ENCODE measurements around the gene ZP3.
"Not testable (repeated sequence)": the region's sequence is repeated elsewhere in the genome, so short reads cannot be mapped to it uniquely, and the experiment has no call there.

Gene ZP3

GRCh38 chr7:76442664-76443446, 18.1 kb downstream of the ZP3 start:
- not testable (repeated sequence) for H3K4me1 ChIP-seq (ENCODE audit: insufficient read depth, low read length); DNase-seq

DNA sequence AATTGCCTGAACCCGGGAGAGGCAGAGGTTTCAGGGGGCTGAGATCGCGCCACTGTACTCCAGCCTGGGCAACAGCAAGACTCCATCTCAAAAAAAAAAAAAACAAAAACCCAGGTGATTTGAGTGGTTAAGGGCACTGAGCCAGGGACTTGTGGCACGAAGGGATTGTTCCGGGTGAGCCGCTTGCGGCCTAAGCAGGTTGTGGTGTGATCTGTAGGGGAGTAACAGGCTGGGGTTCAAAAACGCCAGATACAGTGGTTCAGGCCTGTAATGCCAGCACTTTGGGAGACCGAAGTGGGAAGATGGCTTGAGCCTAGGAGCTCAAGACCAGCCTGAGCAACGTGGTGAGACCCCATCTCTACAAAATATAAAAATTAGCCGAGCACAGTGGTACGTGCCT, 19.1 kb downstream of the ZP3 start:
- ATAC-seq (ENCODE audit: insufficient read depth, low read depth) (peak; percentile 62), DNase-seq (peak; percentile 45)
- H3K9ac ChIP-seq (ENCODE audit: low read depth, low read length); H3K79me2 ChIP-seq (ENCODE audit: insufficient read depth, low read length); H3K4me1 ChIP-seq (ENCODE audit: insufficient read depth, low read length); H3K36me3 ChIP-seq (ENCODE audit: insufficient read depth, low read length); H3K27ac ChIP-seq (ENCODE audit: low read length); H2AFZ ChIP-seq (ENCODE audit: low read depth, low read length); H3K27me3 ChIP-seq (ENCODE audit: insufficient read depth, low read length, poor library complexity); H3K4me3 ChIP-seq (ENCODE audit: low read depth in 1 of 2, low read length in 2 of 2); H3K4me2 ChIP-seq (ENCODE audit: insufficient read depth, low read length); H4K20me1 ChIP-seq (ENCODE audit: insufficient read depth, low read length); H3K9me3 ChIP-seq (ENCODE audit: insufficient read depth, low read length, severe bottlenecking): not testable (repeated sequence)

More at GRCh38 chr7:76442664-76443446, 18.1 kb downstream of the ZP3 start:
- H2AFZ ChIP-seq (ENCODE audit: low read depth, low read length); H4K20me1 ChIP-seq (ENCODE audit: insufficient read depth, low read length); ATAC-seq (ENCODE audit: insufficient read depth, low read depth); H3K4me3 ChIP-seq (ENCODE audit: low read depth in 1 of 2, low read length in 2 of 2); H3K27me3 ChIP-seq (ENCODE audit: insufficient read depth, low read length, poor library complexity); H3K36me3 ChIP-seq (ENCODE audit: insufficient read depth, low read length); H3K9ac ChIP-seq (ENCODE audit: low read depth, low read length); H3K9me3 ChIP-seq (ENCODE audit: insufficient read depth, low read length, severe bottlenecking); H3K4me2 ChIP-seq (ENCODE audit: insufficient read depth, low read length); H3K27ac ChIP-seq (ENCODE audit: low read length); H3K79me2 ChIP-seq (ENCODE audit: insufficient read depth, low read length): not testable (repeated sequence)

GRCh38 chr7:76445577-76446008, 20.8 kb downstream of the ZP3 start:
- DNase-seq (peak; percentile 64), ATAC-seq (ENCODE audit: insufficient read depth, low read depth) (peak; percentile 92)
- H3K4me3 ChIP-seq (ENCODE audit: low read depth in 1 of 2, low read length in 2 of 2) = peak overlapping the region in 1 of 2 experiments; percentile 30; a peak in 1 of 4 replicates
- H3K9ac ChIP-seq (ENCODE audit: low read depth, low read length) = peak overlapping the region; percentile 48
- not testable (repeated sequence) for H4K20me1 ChIP-seq (ENCODE audit: insufficient read depth, low read length); H3K27me3 ChIP-seq (ENCODE audit: insufficient read depth, low read length, poor library complexity); H3K4me1 ChIP-seq (ENCODE audit: insufficient read depth, low read length); H3K36me3 ChIP-seq (ENCODE audit: insufficient read depth, low read length); H3K9me3 ChIP-seq (ENCODE audit: insufficient read depth, low read length, severe bottlenecking); H3K79me2 ChIP-seq (ENCODE audit: insufficient read depth, low read length)
- peak overlapping the region; percentile 95 for H3K27ac ChIP-seq (ENCODE audit: low read length)
- peak overlapping the region; percentile 85 for H2AFZ ChIP-seq (ENCODE audit: low read depth, low read length)
- peak overlapping the region; percentile 58; the same call in 1 of the 2 replicates for H3K4me2 ChIP-seq (ENCODE audit: insufficient read depth, low read length)

DNA sequence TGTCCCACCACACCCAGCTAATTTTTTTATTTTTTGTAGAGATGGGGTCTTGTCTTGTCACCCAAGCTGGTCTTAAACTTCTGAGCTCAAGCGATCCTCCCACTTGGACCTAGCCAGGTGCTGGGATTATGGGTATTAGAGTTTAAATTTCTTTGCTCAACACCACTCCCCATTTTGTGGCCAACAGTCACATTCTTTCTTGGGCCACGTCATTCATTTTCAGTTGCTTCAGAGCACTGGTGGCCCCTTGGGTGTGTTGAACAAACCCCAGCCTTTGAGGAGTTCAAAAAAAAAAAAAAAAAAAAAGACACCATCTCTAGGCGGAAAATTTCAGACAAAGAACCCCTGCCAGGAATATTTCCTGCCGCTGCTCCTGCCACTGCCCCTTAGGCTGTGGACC, 32.3 kb downstream of the ZP3 start:
- H3K27me3 ChIP-seq (ENCODE audit: insufficient read depth, low read length, poor library complexity); H3K4me1 ChIP-seq (ENCODE audit: insufficient read depth, low read length); H4K20me1 ChIP-seq (ENCODE audit: insufficient read depth, low read length); H3K27ac ChIP-seq (ENCODE audit: low read length); ATAC-seq (ENCODE audit: insufficient read depth, low read depth); DNase-seq; H3K4me3 ChIP-seq (ENCODE audit: low read depth in 1 of 2, low read length in 2 of 2); H3K9ac ChIP-seq (ENCODE audit: low read depth, low read length); H3K9me3 ChIP-seq (ENCODE audit: insufficient read depth, low read length, severe bottlenecking); H3K4me2 ChIP-seq (ENCODE audit: insufficient read depth, low read length); H3K36me3 ChIP-seq (ENCODE audit: insufficient read depth, low read length); H2AFZ ChIP-seq (ENCODE audit: low read depth, low read length); H3K79me2 ChIP-seq (ENCODE audit: insufficient read depth, low read length): not testable (repeated sequence)

DNA sequence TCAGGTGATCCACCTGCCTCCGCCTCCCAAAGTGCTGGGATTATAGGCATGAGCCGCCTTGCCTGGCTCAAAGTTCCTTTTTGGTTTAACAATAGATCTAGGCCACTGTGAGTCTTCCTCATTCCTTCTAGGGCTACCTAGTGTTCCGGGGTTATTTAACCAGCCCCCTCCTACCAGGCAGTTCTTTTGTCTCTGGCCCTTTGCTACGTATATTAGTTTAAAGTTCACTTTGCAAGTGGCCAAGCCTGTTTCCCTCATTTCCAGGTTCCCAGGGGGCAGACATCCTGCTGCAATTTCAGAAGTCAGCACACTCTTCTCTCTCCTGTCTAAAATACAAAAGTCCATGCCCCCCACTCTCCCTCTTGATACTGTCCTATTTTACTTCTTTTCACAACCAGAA, 33.8 kb downstream of the ZP3 start:
- H3K4me2 ChIP-seq (ENCODE audit: insufficient read depth, low read length); H3K27ac ChIP-seq (ENCODE audit: low read length); H2AFZ ChIP-seq (ENCODE audit: low read depth, low read length); DNase-seq; H3K4me1 ChIP-seq (ENCODE audit: insufficient read depth, low read length); H3K36me3 ChIP-seq (ENCODE audit: insufficient read depth, low read length); ATAC-seq (ENCODE audit: insufficient read depth, low read depth); H4K20me1 ChIP-seq (ENCODE audit: insufficient read depth, low read length); H3K79me2 ChIP-seq (ENCODE audit: insufficient read depth, low read length); H3K27me3 ChIP-seq (ENCODE audit: insufficient read depth, low read length, poor library complexity); H3K9me3 ChIP-seq (ENCODE audit: insufficient read depth, low read length, severe bottlenecking); H3K4me3 ChIP-seq (ENCODE audit: low read depth in 1 of 2, low read length in 2 of 2); H3K9ac ChIP-seq (ENCODE audit: low read depth, low read length): not testable (repeated sequence)

GRCh38 chr7:76460767-76461166, 36.0 kb downstream of the ZP3 start:
- H3K4me2 ChIP-seq (ENCODE audit: insufficient read depth, low read length); H3K27me3 ChIP-seq (ENCODE audit: insufficient read depth, low read length, poor library complexity); H3K36me3 ChIP-seq (ENCODE audit: insufficient read depth, low read length); H3K9ac ChIP-seq (ENCODE audit: low read depth, low read length); H3K4me1 ChIP-seq (ENCODE audit: insufficient read depth, low read length); H3K79me2 ChIP-seq (ENCODE audit: insufficient read depth, low read length); ATAC-seq (ENCODE audit: insufficient read depth, low read depth); DNase-seq; H3K9me3 ChIP-seq (ENCODE audit: insufficient read depth, low read length, severe bottlenecking); H4K20me1 ChIP-seq (ENCODE audit: insufficient read depth, low read length); H2AFZ ChIP-seq (ENCODE audit: low read depth, low read length); H3K4me3 ChIP-seq (ENCODE audit: low read depth in 1 of 2, low read length in 2 of 2); H3K27ac ChIP-seq (ENCODE audit: low read length): not testable (repeated sequence)

DNA sequence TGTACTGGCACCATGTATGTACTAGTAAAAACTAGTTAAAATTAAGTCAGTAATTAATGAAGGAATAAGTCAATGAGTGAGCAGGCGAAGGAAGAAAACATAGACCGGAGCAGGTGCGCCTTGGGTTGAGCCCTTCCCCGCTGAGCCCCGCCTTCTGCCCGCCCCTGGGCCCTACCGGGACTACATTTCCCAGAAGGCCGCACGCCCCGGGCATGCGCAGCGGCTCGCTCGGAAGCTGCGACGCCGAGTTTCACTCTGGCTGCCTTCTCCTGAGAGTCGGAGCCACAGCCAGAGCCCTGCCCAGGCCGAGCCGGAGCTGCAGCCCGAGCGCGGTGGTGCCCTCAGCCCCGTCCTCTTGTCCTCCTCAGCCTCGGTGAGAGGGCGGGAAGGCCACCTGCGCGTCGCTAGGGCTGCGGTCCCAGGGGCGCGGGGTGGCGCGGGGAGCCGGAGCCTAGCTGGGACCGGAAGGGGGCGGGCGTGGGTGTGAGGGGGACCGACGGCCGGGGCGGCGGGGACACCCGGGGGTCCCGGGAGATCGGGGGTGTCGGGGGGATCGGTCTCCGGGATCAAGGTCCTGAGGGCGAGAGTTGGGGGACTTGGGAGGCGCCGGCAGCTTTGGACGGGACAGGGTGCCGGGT, 36.8 kb downstream of the ZP3 start, which contains the start of gene DTX2:
TSS of gene DTX2 (plus strand) at position 246 of the 638 bp plus-strand sequence. CDS start 18,801 bp downstream, outside the sequence.
- Histone ChIP-seq H3K4me3 (ENCODE audit: low read depth in 1 of 2, low read length in 2 of 2) (peak within 1 kb of the TSS; percentile 41 to 58; a peak in 3 of 4 replicates), H3K27ac (ENCODE audit: low read length) (peak within 1 kb of the TSS; percentile 70), H3K9ac (ENCODE audit: low read depth, low read length) (peak within 1 kb of the TSS; percentile 50), H2AFZ (ENCODE audit: low read depth, low read length) (peak within 1 kb of the TSS; percentile 64; the same call in 1 of the 2 replicates)
- not testable (repeated sequence) for H3K4me2 ChIP-seq (ENCODE audit: insufficient read depth, low read length); H3K4me1 ChIP-seq (ENCODE audit: insufficient read depth, low read length); H3K27me3 ChIP-seq (ENCODE audit: insufficient read depth, low read length, poor library complexity); H3K79me2 ChIP-seq (ENCODE audit: insufficient read depth, low read length); H3K9me3 ChIP-seq (ENCODE audit: insufficient read depth, low read length, severe bottlenecking); H4K20me1 ChIP-seq (ENCODE audit: insufficient read depth, low read length); H3K36me3 ChIP-seq (ENCODE audit: insufficient read depth, low read length)
- DNase-seq (peak; percentile 67), ATAC-seq (ENCODE audit: insufficient read depth, low read depth) (peak; percentile 97)

DNA sequence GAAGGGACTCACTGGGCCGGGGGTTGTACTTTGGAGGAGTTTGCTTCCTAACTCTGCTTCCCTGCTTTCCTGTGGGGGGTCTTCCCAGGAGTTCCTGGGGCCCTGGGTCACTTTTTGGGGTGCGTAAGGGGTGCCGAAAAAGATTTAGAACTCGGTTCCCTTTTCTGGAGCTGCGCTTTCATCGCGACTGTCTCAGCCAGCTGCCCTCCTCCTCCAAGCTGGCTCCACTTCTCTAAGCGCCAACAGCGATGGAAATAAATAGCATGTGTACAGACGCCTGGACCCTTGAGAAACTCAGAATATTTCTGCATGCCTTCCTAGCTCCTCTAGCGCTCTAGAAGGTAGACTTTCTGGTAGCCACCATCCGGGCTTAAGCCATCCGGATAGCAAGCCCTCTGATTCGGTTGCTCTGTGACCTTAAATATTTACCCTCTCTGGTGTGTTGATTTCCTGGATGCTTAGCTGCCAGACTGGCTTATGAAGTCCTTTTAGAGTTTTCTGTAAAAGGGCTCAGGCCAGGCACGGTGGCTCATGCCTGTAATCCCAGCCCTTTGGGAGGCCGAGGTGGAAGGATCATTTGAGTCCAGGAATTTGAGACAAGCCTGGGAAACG, 37.6 kb downstream of the ZP3 start:
- H3K27ac ChIP-seq (ENCODE audit: low read length); H3K4me2 ChIP-seq (ENCODE audit: insufficient read depth, low read length); DNase-seq; H4K20me1 ChIP-seq (ENCODE audit: insufficient read depth, low read length); H2AFZ ChIP-seq (ENCODE audit: low read depth, low read length); ATAC-seq (ENCODE audit: insufficient read depth, low read depth); H3K79me2 ChIP-seq (ENCODE audit: insufficient read depth, low read length); H3K4me1 ChIP-seq (ENCODE audit: insufficient read depth, low read length); H3K36me3 ChIP-seq (ENCODE audit: insufficient read depth, low read length); H3K27me3 ChIP-seq (ENCODE audit: insufficient read depth, low read length, poor library complexity); H3K9ac ChIP-seq (ENCODE audit: low read depth, low read length); H3K9me3 ChIP-seq (ENCODE audit: insufficient read depth, low read length, severe bottlenecking); H3K4me3 ChIP-seq (ENCODE audit: low read depth in 1 of 2, low read length in 2 of 2): not testable (repeated sequence)
